GM21360 (cell line): ENCODE measurements around the gene LARP6.
"Not testable (repeated sequence)": the region's sequence is repeated elsewhere in the genome, so short reads cannot be mapped to it uniquely, and the experiment has no call there.

Experiments used
- ATAC-seq: cut with Tn5 transposase; IDR thresholded peaks from one replicate; pipeline ENCODE4 v1.9.1; 2021; ENCODE audit warnings: mild to moderate bottlenecking, moderate library complexity; ENCODE audit not compliant: unreplicated experiment

The LARP6 gene

GRCh38 chr15:70859322-70859908 is 5.5 kb upstream of the LARP6 start:
- no peak for ATAC-seq

- ATAC-seq: not testable (repeated sequence)
Measured at GRCh38 chr15:70858614-70859321, 4.8 kb upstream of the LARP6 start.

GRCh38 chr15:70857562-70858285 is 3.8 kb upstream of the LARP6 start:
- ATAC-seq: no peak

DNA sequence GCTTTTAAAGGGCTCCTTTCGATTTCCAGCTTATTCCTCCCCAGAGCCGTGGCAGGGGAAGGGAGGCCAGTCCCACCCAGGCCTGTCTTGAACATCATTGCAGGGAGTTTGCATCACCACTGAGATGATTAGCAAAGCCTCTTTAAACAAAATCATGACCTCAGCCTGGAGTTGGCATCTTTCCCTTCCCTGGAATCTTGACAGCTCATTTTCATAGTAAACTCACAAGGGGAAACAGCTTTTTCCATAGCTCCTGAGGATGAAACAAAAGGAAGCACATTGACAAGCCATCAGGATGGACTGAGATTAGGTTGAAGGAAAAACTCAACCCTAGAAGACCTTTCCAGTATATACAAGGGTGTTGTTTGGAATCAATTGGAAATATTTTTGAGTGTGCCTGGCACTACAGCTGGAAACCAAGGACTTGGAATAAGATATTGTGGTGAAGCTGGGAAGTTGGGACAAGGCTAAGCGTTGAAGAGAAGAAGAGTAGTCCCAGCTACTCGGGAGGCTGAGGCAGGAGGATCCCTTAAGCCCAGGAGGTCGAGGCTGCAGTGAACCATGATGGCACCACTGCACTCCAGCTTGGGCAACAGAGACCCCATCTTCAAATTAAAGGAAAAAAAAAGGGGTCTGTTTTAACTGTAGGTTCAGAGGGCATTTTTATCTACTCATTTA is 3.1 kb upstream of the LARP6 start:
- no peak for ATAC-seq

DNA sequence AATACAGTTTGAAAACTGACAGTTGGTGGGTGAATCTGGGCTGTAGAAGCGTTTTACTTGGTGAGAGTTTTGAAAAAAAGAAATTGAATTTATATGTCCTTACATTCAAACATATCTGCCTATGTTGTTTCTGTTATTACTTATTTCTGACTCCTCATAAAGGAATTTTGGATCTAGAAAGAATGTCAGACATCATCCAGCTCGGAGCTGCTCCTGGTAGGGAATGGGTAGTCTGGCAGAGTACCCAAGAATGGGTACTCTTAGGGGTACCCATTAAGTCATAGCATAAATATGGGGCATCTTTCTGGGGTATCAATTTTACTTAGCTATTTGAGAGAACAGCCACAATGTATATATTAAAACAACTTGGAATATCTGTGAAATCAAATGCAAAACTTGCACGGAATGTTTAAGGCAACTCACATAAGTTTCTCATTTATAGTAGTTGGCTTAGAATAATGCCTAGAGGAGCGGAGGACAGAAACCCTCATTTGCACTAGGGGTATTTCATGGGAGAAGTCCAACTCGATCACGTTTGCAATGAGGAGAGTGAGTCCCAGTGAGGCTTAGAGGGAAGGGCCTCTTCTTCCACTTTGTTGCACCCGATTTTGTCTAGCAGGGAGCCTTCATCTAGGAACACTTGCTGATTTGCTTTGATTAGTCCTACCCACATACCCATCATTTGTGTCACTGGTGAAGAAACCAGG is 2.4 kb upstream of the LARP6 start:
- no peak for ATAC-seq

- ATAC-seq: no peak
Measured at GRCh38 chr15:70855764-70856163, 1.8 kb upstream of the LARP6 start.

DNA sequence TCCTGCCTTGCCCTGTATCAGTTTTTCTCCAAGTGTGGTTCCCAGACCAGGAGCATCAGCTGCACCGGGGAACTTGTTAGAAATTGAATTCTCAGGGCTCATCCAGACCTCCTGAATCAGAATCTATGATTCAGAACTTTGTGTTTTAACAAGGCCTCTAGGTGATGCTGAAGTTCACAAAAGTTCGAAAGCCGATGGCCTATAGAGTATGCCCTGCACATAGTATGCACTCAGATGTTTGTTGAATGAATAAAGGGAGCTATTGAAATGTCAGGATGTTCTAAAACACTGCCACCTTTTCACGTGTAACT is 664 bp upstream of the LARP6 start:
- no peak for ATAC-seq

DNA sequence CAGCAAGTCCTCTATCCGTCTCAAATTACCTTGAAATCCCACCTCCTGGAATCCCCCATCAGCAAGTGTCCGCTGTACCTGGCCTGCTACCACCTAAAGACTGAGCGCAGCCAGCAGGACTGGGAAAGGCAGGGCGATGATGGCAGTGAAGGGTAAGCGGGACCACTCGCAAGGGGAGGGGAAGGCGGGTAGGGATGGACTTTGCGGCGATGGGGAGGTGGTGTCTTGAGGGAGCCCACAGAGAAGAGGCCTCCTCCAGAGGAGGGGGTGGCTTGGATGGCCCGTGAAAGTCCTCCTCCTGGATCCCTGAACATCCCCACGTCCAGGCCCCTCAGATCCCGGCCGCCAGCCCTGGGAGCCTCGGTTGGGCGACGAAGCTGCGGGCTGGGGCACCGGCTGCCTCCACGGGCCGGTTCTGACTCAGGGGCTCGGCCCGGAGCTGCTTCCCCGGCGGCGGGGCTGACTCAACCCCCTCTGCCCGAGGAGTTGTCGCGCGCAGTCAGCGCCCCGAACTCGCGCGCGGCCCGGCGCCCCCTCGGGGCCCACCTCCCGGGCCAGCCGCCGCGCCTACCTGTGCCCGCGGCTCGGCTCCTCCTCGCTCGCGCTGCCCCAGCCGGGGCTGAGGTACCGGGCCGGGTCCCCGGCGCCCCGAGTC is 512 bp downstream of the LARP6 start:
- no peak for ATAC-seq

DNA sequence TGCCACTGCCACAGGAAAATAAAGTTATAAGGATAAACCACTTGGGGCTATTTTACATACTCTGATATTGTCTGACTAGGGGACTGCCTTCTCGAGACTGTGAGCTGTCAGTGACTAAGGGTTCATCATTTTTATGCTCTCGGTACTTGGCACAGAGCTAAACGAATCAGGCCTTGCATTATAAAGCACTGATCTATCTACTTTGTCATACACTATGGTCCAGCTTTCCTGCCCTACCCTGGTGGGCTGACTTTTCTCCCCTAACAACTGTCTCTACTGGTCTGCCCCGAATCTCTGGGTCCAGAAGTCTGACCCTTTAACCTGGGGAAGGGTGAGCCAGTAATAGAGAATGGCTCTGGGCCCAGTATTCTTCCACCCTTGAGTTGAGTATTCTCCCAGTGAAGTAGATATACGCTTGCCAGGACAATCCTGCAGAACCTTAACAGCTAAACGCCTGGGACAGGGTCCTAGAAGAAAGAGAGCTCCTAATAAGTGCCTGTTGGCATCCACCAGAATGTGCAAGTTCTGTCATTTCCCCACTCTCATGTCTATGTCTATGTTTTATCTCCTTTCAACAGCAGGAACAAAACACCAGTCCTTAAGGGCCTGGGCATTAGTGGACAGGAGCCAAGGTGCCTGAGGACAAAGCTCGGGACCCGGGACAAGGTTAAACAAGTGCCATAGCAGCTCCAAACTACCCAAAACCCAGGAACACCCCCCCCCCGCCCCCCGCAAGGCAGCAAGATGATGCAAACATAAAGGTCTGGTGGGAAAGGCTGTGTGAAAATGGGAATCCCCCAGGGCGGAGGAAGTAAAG is 1.2 kb downstream of the LARP6 start:
- ATAC-seq: no peak

DNA sequence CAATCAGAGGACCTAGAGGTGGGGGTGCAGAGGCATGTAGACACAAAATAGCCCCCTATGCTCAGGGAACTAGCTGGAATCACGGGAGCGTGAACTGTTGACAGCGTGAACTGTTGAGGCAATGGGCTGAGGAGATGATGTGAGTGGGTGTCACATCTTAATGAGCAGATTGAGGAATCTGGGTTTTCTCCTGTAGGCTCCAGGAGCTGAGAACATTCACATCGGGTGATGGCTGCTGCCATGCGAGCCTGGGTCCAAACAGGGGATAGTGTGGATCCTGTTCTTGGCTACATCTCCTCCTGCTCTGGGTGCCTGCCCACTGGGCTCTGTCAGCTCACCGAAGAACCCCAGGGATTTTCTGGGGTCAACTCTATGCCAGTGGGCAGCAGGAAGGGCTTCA is 2.1 kb downstream of the LARP6 start:
- ATAC-seq: no peak

DNA sequence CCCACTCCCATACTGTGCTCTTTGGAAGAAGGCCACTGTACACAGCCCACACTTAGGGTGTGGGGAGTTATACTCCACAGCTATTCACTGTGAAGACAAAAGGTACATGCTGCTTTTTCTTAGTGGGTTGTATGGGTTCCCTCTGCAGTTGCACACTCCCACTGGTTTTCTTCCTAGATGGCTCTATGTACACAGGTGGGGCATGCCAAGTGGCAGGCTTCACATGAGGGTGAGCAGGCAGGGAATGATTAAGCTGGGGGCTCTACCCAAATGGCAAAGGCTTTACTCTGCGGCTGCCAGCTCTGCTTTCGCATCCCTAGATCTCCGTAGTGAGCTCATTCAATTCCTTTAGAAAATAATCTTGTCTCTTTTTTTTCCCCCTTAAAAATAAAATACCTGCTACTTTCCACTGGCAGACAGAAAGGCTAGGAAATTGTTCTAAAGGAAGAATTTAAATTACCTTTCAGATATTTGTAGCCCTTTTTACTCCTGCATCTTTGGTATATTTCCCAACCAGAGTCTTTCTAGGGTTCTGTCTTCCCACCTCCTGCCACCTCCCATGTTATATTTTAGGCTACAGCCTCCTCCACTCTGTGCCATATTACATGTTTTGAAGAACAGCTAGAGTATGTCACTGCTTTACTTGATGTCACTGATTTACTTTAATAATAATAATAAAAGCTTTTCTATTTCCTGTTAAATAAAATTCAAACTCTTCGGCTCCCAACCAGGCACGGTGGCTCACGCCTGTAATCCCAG is 8.2 kb downstream of the LARP6 start:
- ATAC-seq: no peak

- ATAC-seq: no peak
Measured at GRCh38 chr15:70837476-70837875, 16.5 kb downstream of the LARP6 start.

DNA sequence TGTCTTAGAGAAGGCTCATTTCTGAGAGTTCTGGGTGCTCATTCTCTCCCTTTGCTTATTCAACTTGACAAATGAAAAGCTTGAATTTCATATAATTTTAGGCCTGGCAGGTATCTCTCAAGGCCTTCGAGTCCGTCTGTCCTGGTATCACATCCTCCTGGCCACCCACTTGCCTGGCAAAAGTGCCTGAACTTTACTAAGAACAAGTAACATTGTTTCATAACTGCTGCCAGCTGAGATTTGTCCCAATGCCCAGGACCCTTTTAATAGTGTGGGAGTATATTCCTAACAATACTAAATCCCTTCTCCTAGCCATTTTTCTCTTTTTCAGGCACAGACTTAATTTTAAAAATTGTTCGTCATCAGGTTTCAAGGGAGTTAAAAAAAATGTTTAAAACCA is 18.1 kb downstream of the LARP6 start:
- ATAC-seq: no peak

DNA sequence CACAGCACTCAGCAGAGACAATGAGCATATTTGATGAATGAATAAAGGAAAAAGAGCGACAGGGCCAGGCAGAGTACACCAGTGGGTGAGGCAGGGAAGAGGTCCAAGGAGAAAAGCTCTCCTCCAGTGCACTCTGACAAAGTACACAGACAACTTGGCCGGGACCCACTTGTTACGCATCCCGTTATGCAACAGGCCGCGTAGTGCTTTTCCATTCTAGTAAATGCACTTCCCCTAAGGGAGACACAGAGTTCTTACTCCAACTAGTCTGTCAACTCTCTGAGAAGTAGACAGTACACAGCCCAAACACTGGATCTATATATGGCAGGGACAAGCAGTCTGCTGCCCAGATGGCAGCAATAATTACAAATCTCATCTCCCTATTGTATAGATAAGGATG is 18.5 kb downstream of the LARP6 start:
- no peak for ATAC-seq

GRCh38 chr15:70834999-70835398 is 19.0 kb downstream of the LARP6 start:
- ATAC-seq: no peak

DNA sequence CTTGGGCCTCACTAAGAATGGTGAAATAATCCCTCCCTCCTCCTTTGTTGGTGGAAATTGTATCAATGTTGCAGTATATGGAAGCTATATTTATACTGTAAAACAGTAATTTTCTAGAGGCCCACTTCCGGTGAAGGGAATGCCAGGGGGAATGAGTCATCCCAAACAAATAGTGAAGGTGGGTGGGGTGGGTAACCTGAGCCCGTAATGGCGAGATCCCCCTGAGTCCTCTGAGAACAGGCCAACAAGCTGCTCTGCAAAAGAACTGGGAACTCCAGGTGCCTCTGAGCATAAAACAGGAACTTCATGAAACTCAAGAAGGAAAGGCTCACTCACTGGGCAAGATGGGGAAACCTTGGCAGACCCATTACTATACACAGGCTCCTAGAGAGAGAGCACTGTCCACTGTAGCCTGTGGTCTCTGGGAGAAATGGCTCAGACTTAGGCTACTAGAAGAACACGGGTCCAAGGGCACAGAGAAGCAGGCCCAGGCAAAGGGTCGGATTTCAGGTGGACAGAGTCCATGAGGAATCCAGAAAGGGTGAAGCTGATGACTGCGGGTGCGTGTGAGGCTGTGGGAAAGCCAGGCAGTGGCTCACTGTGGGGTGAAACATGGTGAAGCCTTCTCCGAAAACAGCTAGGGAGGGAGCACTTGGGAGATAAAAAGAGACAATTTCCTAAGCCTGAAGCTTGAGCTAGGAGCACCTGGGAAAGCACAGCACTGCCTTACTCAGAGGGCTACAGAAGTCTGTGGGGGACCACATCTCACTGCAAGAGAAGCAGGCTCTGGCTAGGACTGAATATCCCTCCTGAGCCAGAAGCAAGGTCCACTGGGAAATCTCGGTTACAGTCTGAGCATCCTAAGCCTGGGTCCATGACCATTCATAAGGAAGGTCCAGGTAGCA is 19.8 kb downstream of the LARP6 start:
- no peak for ATAC-seq

GRCh38 chr15:70833422-70833821 is 20.5 kb downstream of the LARP6 start:
- no peak for ATAC-seq

- ATAC-seq: no peak
Measured at GRCh38 chr15:70832176-70832575, 21.8 kb downstream of the LARP6 start.
